SK-N-SH (cell line): ENCODE data around the gene LARP6. TPM values are rescaled to one million over a fixed set of nuclear protein-coding genes. Genes with fewer than 3 reads are reported as not detected.

ENCODE experiments used
- CTCF ChIA-PET: fragments of 300-600, 350-600 bp; formaldehyde crosslinking; extraction: SDS; loops from one replicate; lab custom pipeline; 2021; lab: Yijun Ruan, JAX
- POLR2A ChIA-PET: fragments of 350-600 bp; sonication (Branson Sonifier 250); formaldehyde crosslinking; extraction: SDS; loops from one replicate; lab custom pipeline; 2020; ENCODE audit warnings: antibody characterized with exemption, inconsistent platforms; lab: Yijun Ruan, JAX
- DNase-seq: peaks from one replicate; pipeline ENCODE4 v3.0.0; 2012
- H2AFZ ChIP-seq: fragments of 200-600 bp; sonication (generic); 2 replicates; pipeline ENCODE4 v1.8.1; 2016; ENCODE audit warnings: antibody characterized with exemption, mild to moderate bottlenecking, low read depth
- H3F3A ChIP-seq: fragments of 200-600 bp; sonication (generic); replicated peaks from 2 replicates; pipeline ENCODE3; 2016; ENCODE audit warnings: antibody characterized with exemption, mild to moderate bottlenecking; ENCODE audit not compliant: insufficient read depth
- H3K27ac ChIP-seq, 2 experiments: fragments of 200-500 bp in 1 of 2; fragments of 200-600 bp in 1 of 2; sonication (Bioruptor generic) in 1 of 2; sonication (generic), shearing (Covaris generic) in 1 of 2; 2 replicates each; pipeline versions ENCODE4 v1.5.1 to v1.6.1; 2014 to 2016; ENCODE audit warnings: low read depth in 2 of 2, inconsistent platforms in 1 of 2, low read length in 1 of 2, mild to moderate bottlenecking in 1 of 2, mixed read lengths in 1 of 2
- H3K27me3 ChIP-seq: fragments of 200-600 bp; sonication (generic), shearing (Covaris generic); 2 replicates; pipeline ENCODE4 v1.6.1; 2016; ENCODE audit warnings: mixed run types; ENCODE audit not compliant: insufficient read depth
- H3K36me3 ChIP-seq, 2 experiments: fragments of 200-500 bp in 1 of 2; fragments of 200-600 bp in 1 of 2; sonication (Bioruptor generic) in 1 of 2; sonication (generic) in 1 of 2; replicated peaks in 1 of 2; 2 replicates each; pipeline versions ENCODE3 to v1.5.1; 2014 to 2016; ENCODE audit warnings: low read length in 1 of 2, mild to moderate bottlenecking in 1 of 2; ENCODE audit not compliant: insufficient read depth in 2 of 2, control insufficient read depth in 1 of 2
- H3K4me1 ChIP-seq, 2 experiments: fragments of 200-500 bp in 1 of 2; fragments of 200-600 bp in 1 of 2; sonication (Bioruptor generic) in 1 of 2; sonication (generic), shearing (Covaris generic) in 1 of 2; 2 replicates each; pipeline versions ENCODE4 v1.5.1 to v1.6.1; 2014 to 2016; ENCODE audit warnings: low read depth in 1 of 2, low read length in 1 of 2, mixed run types in 1 of 2; ENCODE audit not compliant: insufficient read depth in 2 of 2, control insufficient read depth in 1 of 2
- H3K4me2 ChIP-seq: fragments of 200-600 bp; sonication (generic), shearing (Covaris generic); 2 replicates; pipeline ENCODE4 v1.6.1; 2017; ENCODE audit warnings: mixed run types
- H3K4me3 ChIP-seq, 2 experiments: fragments of 200-500 bp in 1 of 2; fragments of 200-600 bp in 1 of 2; sonication (Bioruptor generic) in 1 of 2; sonication (generic), shearing (Covaris generic) in 1 of 2; 2 replicates each; pipeline versions ENCODE4 v1.5.1 to v1.8.1; 2014 to 2016; ENCODE audit warnings: low read depth in 2 of 2, inconsistent platforms in 1 of 2, low read length in 1 of 2, mild to moderate bottlenecking in 1 of 2, mixed read lengths in 1 of 2, moderate library complexity in 1 of 2
- H3K79me2 ChIP-seq: fragments of 200-600 bp; sonication (generic); 2 replicates; pipeline ENCODE4 v1.8.1; 2017; ENCODE audit warnings: mild to moderate bottlenecking; ENCODE audit not compliant: insufficient read depth
- H3K9ac ChIP-seq: fragments of 200-600 bp; sonication (generic); 2 replicates; pipeline ENCODE4 v1.6.1; 2017; ENCODE audit warnings: mixed run types
- H3K9me2 ChIP-seq: fragments of 200-600 bp; sonication (generic); 2 replicates; pipeline ENCODE4 v1.6.1; 2017; ENCODE audit warnings: mixed run types
- H3K9me3 ChIP-seq: fragments of 200-600 bp; sonication (generic); 2 replicates; pipeline ENCODE4 v1.6.1; 2017; ENCODE audit warnings: mixed run types, mild to moderate bottlenecking, moderate library complexity
- H4K20me1 ChIP-seq: fragments of 200-600 bp; sonication (generic); 2 replicates; pipeline ENCODE4 v1.6.1; 2017; ENCODE audit warnings: mild to moderate bottlenecking, mixed run types; ENCODE audit not compliant: insufficient read depth
- CTCF ChIP-seq: fragments of 200-600 bp; sonication (generic); IDR thresholded peaks from 2 replicates; pipeline ENCODE4 v1.6.1; 2017; ENCODE audit warnings: antibody characterized with exemption, mild to moderate bottlenecking, moderate library complexity
- JUND ChIP-seq: IDR thresholded peaks from 2 replicates; pipeline ENCODE4 v1.4.0; 2012
- MAX ChIP-seq: IDR thresholded peaks from 2 replicates; pipeline ENCODE4 v1.4.0; 2012; ENCODE audit warnings: low read depth
- MEF2A ChIP-seq: IDR thresholded peaks from 2 replicates; pipeline ENCODE4 v1.4.0; 2012; ENCODE audit warnings: low read depth, borderline replicate concordance
- PBX3 ChIP-seq: IDR thresholded peaks from 2 replicates; pipeline ENCODE4; 2012
- RAD21 ChIP-seq: IDR thresholded peaks from 2 replicates; pipeline ENCODE4 v1.6.1; 2012; ENCODE audit warnings: mild to moderate bottlenecking, low read length
- REST ChIP-seq: IDR thresholded peaks from 2 replicates; pipeline ENCODE4 v1.6.1; 2012; ENCODE audit warnings: mild to moderate bottlenecking, low read depth, low read length, moderate library complexity
- SIN3A ChIP-seq: IDR thresholded peaks from 2 replicates; pipeline ENCODE4 v1.6.1; 2012; ENCODE audit warnings: low read depth, mild to moderate bottlenecking, low read length, moderate library complexity, borderline replicate concordance
- SMC3 ChIP-seq: IDR thresholded peaks from 2 replicates; pipeline ENCODE4 v1.6.1; 2012; ENCODE audit warnings: low read depth, low read length, improper control_type of control experiment
- TEAD4 ChIP-seq: IDR thresholded peaks from 2 replicates; pipeline ENCODE4 v1.4.0; 2012; ENCODE audit warnings: mild to moderate bottlenecking, borderline replicate concordance; ENCODE audit not compliant: insufficient read depth
- ZBTB33 ChIP-seq: IDR thresholded peaks from 2 replicates; pipeline ENCODE4 v1.4.0; 2012; ENCODE audit warnings: low read depth, borderline replicate concordance
- WGBS: methylation state at CpG from one replicate; pipeline ENCODE4 v1.1.6; 2017; ENCODE audit warnings: low lambda C conversion rate; 5-methylcytosine and 5-hydroxymethylcytosine counted together
- polyA plus RNA-seq, 3 experiments: library from polyadenylated mRNA; depleted of rRNA; stranded (reverse); fragments of >200 nt; gene quantifications; 2 replicates each; pipeline ENCODE4 v1.2.3, GENCODE V29; 2012

Gene LARP6
- polyA plus RNA-seq, 1 of the 3 experiments (the other 2 are of a cell fraction): 236 TPM

- Histone ChIP-seq H3K9ac (no peak overlapping the region), H2AFZ (no peak overlapping the region), H3F3A (peaks cover 9% of the 10 kb centered on the region), H3K4me2 (no peak overlapping the region), H3K79me2 (no peaks in the 10 kb centered on the region), H3K9me2 (no peaks in the 10 kb centered on the region), H3K27ac (no peak overlapping the region), H3K27me3 (no peaks in the 10 kb centered on the region), H3K36me3 (no peaks in the 10 kb centered on the region), H4K20me1 (no peaks in the 10 kb centered on the region), H3K9me3 (no peaks in the 10 kb centered on the region), H3K4me3 (no peak overlapping the region), H3K4me1 (0 out of 4 replicates have a peak, but pooled peaks cover 0 to 14% of the 10 kb centered on the region in 2 experiments)
- no peak for DNase-seq
- WGBS: 59% methylated on average over 3 of the region's 3 CpGs
- TF ChIP-seq SIN3A: no peak
- no peak for TF ChIP-seq MEF2A
- no peak for TF ChIP-seq MAX
- TF ChIP-seq TEAD4: no peak
- TF ChIP-seq ZBTB33: no peak
- TF ChIP-seq REST: no peak
- POLR2A ChIA-PET: no interaction called here
- CTCF ChIA-PET: interaction anchor here (0.8 to 4.4 kb wide), 5 partner anchors 18 to 64 kb away, joined by 3 to 79 read pairs (median 25); no protein-coding TSS in a partner anchor
Observed at GRCh38 chr15:70876011-70876410, 22.1 kb upstream of the LARP6 start.

- CTCF ChIA-PET: interaction anchor here (0.6 to 4.4 kb wide), 28 partner anchors 9 to 1199 kb away, joined by 3 to 79 read pairs (median 5); partner anchors contain the start of genes LARP6 and LRRC49
- peaks cover 3 to 20% of the 10 kb centered on the region in 2 experiments for H3K4me1 ChIP-seq
- H3K9me2 ChIP-seq: no peaks in the 10 kb centered on the region
- no peaks in the 10 kb centered on the region for H3K36me3 ChIP-seq
- H3K9me3 ChIP-seq: no peaks in the 10 kb centered on the region
- peak; percentile 85 for TF ChIP-seq RAD21
- no peak for TF ChIP-seq PBX3
- no peak for TF ChIP-seq JUND
- peak; percentile 82 for TF ChIP-seq SMC3
- peak; percentile 79 for TF ChIP-seq CTCF
- TF ChIP-seq, all 33 proteins: peak for 3
- Histone ChIP-seq H3K4me2 (no peak overlapping the region), H2AFZ (no peak overlapping the region), H3K27me3 (no peaks in the 10 kb centered on the region), H3F3A (peaks cover 9% of the 10 kb centered on the region), H3K4me3 (no peak overlapping the region), H3K79me2 (no peaks in the 10 kb centered on the region), H4K20me1 (no peaks in the 10 kb centered on the region), H3K9ac (no peak overlapping the region), H3K27ac (no peak overlapping the region)
- DNase-seq: peak; percentile 45
- POLR2A ChIA-PET: no interaction called here
- WGBS: 72% methylated on average over 7 of the region's 7 CpGs
Observed at GRCh38 chr15:70875001-70875782, 21.2 kb upstream of the LARP6 start.
